HG02970 (cell line): ENCODE measurements around the gene ADAMTS7.
"Not testable (repeated sequence)": the region's sequence is repeated elsewhere in the genome, so short reads cannot be mapped to it uniquely, and the experiment has no call there.

Experiments used
- ATAC-seq: cut with Tn5 transposase; IDR thresholded peaks from one replicate; pipeline ENCODE4 v1.9.1; 2021; ENCODE audit warnings: mild to moderate bottlenecking, moderate library complexity, moderate number of reproducible peaks; ENCODE audit not compliant: unreplicated experiment, low FRiP score

The ADAMTS7 gene

DNA sequence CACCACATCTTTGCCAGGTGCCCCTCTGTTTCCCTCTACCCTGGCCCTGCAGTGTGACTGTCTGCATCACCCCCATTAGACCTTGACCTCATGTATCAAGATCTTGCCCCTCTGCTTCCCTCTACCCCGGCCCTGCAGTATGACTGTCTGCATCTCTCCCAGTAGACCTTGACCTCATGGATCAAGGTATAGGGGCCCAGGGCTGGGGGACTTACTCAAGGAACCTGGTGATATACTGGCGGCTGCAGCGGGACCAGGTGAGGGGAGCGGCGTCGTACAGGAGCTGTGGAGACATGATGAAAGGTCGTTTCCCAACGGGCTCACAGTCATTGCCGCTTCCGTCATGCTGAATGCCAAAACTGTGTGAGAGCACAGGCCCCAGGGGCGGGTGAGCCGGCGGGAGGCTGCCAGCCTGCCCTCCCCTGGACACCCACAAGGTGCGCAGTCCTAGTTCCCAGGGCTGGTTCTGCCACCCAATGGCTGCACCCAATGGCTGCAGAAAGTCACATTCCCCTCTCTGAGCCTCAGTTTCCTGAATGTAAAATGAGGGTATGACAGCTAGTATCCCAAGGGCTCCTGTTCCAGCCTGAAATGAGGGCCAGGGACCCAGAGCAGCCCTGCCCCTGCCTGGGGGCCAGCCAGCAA lies 23.1 kb downstream of the ADAMTS7 start:
- no peak for ATAC-seq

DNA sequence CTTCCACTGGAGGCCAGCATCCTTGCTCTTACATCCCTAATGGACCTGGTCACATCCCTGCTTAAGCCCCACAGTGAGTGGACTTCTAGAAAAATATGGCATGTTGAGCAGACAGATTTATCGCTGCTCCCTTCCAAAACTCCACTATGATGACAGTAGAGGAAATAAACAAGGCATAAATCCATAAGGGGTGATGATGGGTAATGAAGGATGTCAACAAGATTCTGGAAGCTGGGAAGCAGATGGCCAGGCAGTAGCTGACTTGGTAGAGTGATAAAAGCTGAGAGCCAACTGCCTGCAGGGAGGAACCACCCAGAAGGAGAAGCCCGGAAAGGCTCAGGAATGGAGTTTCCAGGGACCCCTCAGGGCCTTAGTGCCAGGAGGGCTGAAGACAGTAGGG lies 28.9 kb downstream of the ADAMTS7 start:
- not testable (repeated sequence) for ATAC-seq

DNA sequence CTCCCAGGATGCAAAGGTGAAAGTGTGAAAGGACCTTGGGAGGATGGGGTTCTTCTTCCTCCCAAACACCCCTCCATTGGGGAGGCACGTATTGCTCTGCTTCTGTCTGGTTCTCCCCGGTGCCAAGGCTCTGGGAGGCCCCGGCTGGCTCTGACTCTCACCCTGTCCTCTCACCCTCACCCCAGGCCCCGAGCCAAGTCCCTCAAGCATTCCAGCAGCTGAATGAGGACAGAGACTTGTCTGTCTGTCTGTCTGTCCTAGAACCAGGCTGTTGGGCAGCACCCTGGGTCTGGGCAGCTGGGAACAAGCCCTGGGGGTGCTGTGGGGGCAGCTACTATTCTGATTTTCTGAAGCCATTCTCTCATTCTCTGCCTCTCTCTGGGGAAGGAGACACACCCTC lies 29.9 kb downstream of the ADAMTS7 start:
- not testable (repeated sequence) for ATAC-seq

DNA sequence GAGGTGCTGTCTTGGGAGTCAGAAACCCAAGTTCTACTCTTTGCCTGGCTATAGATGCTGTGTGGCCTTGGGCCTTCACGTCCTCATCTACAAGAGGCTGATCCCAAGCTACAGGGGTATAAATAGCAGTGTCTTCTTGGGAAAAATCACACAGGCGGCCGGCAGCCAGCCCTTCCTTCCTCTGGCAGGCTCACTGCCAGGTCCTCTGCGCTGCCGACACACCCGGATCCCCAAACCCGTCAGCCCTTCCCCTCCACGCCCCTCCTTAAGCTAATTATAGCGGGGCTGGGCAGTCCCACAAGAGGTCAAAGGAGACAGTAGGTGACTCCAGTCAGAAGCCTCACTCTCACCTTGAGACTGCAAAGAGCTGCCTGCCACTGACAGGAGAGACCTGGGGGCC lies 31.3 kb downstream of the ADAMTS7 start:
- not testable (repeated sequence) for ATAC-seq

GRCh38 chr15:78779176-78779785 lies 32.0 kb downstream of the ADAMTS7 start:
- not testable (repeated sequence) for ATAC-seq

- ATAC-seq, result no peak
These were observed 32.8 kb downstream of the ADAMTS7 start for GRCh38 chr15:78778422-78778821.

DNA sequence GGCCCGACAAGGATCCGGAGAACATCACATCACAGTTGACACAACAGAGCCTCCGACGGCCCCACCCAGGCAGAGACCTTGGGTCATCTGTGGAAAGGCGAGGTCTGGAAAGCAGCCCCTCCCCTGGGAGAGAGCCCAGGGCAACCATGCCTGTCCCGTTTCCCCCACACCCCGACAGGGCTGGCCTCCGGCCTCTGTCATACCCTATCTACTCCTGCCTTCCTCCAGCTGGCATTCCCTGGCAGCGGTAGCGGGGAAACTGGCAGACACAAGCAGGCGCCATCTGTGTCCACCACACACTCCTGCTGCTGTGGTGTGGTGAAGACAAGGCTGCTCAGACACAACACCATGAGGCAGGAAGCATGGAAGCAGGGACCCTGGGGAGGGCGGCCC lies 33.3 kb downstream of the ADAMTS7 start:
- not testable (repeated sequence) for ATAC-seq

DNA sequence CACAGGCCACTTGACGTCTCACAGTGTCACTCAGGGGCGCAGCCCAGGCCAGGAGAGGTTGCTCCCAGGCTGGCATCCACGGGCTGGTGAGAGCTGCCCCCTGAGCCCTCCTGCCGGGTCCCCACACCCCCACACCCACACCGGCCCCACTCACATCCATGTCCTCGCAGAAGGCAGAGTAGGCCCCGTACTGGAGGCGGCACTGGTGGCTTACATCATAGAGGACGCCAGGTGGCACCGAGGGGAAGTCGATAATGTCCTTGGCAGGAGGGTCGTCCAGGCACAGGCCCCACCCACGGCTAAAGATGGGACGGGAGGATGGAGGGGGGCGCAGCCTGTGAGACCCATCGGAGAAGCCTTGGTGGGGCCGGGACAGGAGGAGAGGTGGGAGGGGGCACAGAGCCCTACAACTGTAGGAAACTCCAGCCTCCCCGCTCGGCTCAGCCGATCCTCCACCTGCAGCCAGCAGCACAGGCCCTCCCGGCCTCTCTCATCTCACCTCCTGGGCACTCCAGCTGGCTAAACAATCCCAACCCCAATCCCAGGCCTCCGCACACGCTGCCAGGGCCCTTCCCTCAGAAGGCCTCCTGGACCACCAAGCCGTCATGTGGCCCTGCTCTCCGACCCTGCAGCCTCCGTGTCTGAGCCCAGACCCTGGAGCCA lies 33.8 kb downstream of the ADAMTS7 start:
- ATAC-seq, result not testable (repeated sequence)

- not testable (repeated sequence) for ATAC-seq
These were observed 35.0 kb downstream of the ADAMTS7 start for GRCh38 chr15:78776046-78776925.

GRCh38 chr15:78775472-78775871 lies 35.8 kb downstream of the ADAMTS7 start:
- ATAC-seq, result no peak

DNA sequence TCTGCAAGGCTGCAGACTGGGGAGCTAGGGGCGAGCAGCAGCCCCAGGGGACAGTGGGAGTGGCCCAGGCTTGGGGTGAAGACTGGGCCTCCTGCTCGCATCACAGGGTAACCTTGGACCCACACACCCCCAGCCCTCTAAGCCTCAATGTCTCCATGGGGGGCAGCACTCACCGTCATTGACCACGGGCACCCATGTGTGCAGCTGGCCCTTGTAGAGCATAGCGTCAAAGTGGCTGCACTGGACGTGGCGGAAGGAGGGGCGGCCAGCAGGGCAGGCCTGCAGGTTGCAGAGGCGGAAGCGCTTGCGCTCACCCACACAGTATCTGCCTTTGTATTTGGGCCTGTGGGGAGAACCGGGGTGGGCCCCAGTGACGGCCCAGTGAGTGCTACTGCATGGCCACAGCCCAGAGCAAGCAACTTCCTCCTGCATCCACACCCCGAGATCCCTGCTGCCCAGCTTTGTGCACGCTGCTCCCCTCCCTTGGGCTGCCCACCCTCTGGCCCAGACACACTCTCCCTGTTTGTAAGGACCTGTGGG lies 36.7 kb downstream of the ADAMTS7 start:
- not testable (repeated sequence) for ATAC-seq

DNA sequence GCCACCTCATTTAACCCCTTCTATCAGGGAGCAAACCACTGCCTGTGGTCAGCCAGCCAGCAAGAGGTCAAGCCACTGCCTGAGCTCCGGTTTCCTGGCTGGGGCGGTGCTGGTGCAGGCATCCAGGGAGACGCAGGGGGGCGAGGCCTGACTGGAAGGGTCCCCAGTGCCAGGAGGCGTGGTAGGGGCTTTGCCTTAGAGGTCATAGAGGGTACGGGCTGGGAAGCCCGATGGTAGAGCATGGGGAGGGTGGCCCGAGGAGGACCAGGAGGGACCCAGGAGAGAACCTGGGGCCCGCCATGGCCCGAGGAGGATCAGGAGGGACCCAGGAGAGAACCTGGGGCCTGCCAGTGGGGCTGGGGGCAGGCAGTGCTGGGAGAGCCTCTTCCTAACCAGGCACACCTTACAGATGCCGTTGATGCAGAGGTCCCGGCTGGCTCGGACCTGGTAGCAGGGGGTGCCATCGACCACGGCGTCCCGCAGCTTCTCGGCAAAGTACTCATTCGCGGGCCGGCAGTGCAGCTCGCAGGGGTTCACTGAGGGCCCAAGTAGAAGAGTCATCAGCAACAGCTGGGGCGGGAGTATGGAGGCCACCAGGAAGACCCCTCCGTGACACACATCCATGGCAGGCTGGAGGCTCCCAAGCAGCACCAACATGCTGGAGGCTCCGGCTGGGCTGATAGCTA lies 37.4 kb downstream of the ADAMTS7 start:
- ATAC-seq, result not testable (repeated sequence)

- ATAC-seq, result no peak
These were observed 38.5 kb downstream of the ADAMTS7 start for GRCh38 chr15:78772738-78773137.

GRCh38 chr15:78771436-78772000 lies 39.7 kb downstream of the ADAMTS7 start:
- not testable (repeated sequence) for ATAC-seq

DNA sequence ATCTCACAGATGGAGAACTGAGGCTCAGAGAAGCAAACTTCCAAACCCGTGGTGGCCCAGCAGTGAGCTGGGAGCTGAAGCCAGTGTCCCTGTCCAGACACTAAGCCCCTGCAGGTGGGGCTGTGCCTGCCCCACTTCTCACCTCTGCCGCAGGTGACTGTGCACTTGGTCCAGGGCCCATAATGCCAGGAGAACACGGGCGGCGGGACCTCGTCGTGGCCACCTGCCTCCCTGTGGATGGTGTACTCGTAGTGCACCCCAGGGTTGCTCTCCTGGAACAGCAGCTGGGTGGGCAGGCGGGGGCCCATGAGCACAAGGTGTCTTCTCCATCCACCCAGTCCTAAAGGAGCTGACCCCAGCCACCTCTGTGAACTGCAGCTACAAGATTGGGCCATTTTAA lies 40.2 kb downstream of the ADAMTS7 start:
- ATAC-seq, result not testable (repeated sequence)

DNA sequence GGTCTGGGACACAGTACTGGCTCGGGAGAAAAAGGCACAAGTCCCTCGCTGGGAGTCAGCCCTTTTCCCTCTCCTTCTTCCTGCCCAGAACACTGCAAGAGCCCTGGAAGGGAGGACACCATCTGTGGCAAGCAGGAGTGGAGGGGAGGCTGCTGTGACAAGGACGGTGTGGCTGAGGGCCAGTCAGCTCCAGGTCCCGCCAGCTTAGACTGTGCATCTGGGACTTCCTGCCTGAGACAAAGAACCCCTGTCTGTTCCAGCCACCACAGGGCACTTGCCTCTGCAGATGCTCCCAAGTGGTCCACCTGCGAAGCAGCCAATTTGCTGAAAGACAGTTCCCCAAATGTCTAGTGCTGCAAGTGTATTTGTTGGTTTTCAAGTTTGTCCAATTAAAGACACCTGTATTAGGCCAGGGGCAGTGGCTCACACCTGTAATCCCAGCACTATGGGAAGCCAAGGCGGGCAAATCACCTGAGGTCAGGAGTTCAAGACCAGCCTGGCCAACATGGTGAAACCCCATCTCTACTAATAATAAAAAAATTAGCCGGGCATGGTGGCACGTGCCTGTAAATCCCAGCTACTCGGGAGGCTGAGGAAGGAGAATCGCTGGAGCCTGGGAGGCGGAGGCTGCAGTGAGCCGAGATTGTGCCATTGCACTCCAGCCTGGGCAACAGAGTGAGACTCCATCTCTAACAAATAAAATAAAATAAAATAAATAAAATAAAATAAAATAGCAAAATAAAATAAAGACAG lies 41.6 kb downstream of the ADAMTS7 start:
- ATAC-seq, result not testable (repeated sequence)

GRCh38 chr15:78768531-78769408 lies 42.5 kb downstream of the ADAMTS7 start:
- no peak for ATAC-seq

GRCh38 chr15:78768096-78768495 lies 43.2 kb downstream of the ADAMTS7 start:
- no peak for ATAC-seq
